Measurements from ENCODE around the gene YAP1. TPM values are rescaled to one million over a fixed set of nuclear protein-coding genes. Genes with fewer than 3 reads are reported as not detected.

The YAP1 gene
- total RNA-seq, 4 donors from 2014 or later = 130 to 203 (median 200) TPM

- Histone ChIP-seq H3K9me3 (peaks cover 0 to 40% (median 5%) of the 10 kb centered on the region in 4 donors), H3K4me1 (no peaks in the 10 kb centered on the region), H3K36me3 (no peaks in the 10 kb centered on the region), H3K27ac (no peak overlapping the region), H3K27me3 (no peaks in the 10 kb centered on the region), H3K4me3 (no peak overlapping the region)
- no peak for DNase-seq (ENCODE audit: low spot score in 2 of 2)
- WGBS, 2 donors = 89 to 90% methylated on average over 1 of the region's 1 CpG
- no peak for TF ChIP-seq POLR2A (IDR thresholded peaks at IDR 0.05)
- no peak for TF ChIP-seq EP300 (IDR thresholded peaks at IDR 0.05)
- TF ChIP-seq CTCF (IDR thresholded peaks at IDR 0.05) = no peak
Observed at GRCh38 chr11:102071497-102072472, 38.5 kb upstream of the YAP1 start.

GRCh38 chr11:102073253-102073652 lies 37.0 kb upstream of the YAP1 start:
- Histone ChIP-seq H3K27me3 (no peaks in the 10 kb centered on the region), H3K4me1 (no peaks in the 10 kb centered on the region), H3K9me3 (peaks cover 0 to 40% (median 5%) of the 10 kb centered on the region in 4 donors), H3K36me3 (no peaks in the 10 kb centered on the region), H3K4me3 (no peak overlapping the region), H3K27ac (no peak overlapping the region)
- 85 to 100% methylated on average over 2 of the region's 2 CpGs for WGBS, 2 donors
- no peak for DNase-seq (ENCODE audit: low spot score in 2 of 2)
- TF ChIP-seq POLR2A (IDR thresholded peaks at IDR 0.05) = no peak
- no peak for TF ChIP-seq EP300 (IDR thresholded peaks at IDR 0.05)
- no peak for TF ChIP-seq CTCF (IDR thresholded peaks at IDR 0.05)

GRCh38 chr11:102079625-102080024 lies 30.6 kb upstream of the YAP1 start:
- H3K9me3 ChIP-seq = no peaks in the 10 kb centered on the region
- H3K36me3 ChIP-seq = peaks cover 0 to 7% (median 0%) of the 10 kb centered on the region in 3 donors
- no peak overlapping the region for H3K27ac ChIP-seq
- H3K4me3 ChIP-seq = no peak overlapping the region
- TF ChIP-seq EP300 (IDR thresholded peaks at IDR 0.05) = no peak
- TF ChIP-seq POLR2A (IDR thresholded peaks at IDR 0.05) = no peak
- no peak for TF ChIP-seq CTCF (IDR thresholded peaks at IDR 0.05)
- DNase-seq (ENCODE audit: low spot score in 2 of 2) = no peak
- H3K4me1 ChIP-seq = no peaks in the 10 kb centered on the region
- no peaks in the 10 kb centered on the region for H3K27me3 ChIP-seq

- Histone ChIP-seq H3K27me3 (no peaks in the 10 kb centered on the region), H3K9me3 (no peaks in the 10 kb centered on the region), H3K27ac (no peak overlapping the region), H3K36me3 (peaks cover 0 to 7% (median 0%) of the 10 kb centered on the region in 3 donors), H3K4me1 (no peaks in the 10 kb centered on the region), H3K4me3 (no peak overlapping the region)
- no peak for DNase-seq (ENCODE audit: low spot score in 2 of 2)
- TF ChIP-seq EP300 (IDR thresholded peaks at IDR 0.05) (no peak), POLR2A (IDR thresholded peaks at IDR 0.05) (no peak), CTCF (IDR thresholded peaks at IDR 0.05) (no peak)
- 70 to 79% methylated on average over 7 of the region's 7 CpGs for WGBS, 2 donors
Observed at GRCh38 chr11:102081313-102081712, 28.9 kb upstream of the YAP1 start.

- 75 to 82% methylated on average over 7 of the region's 7 CpGs for WGBS, 2 donors
- H3K27me3 ChIP-seq = no peaks in the 10 kb centered on the region
- H3K4me3 ChIP-seq = no peak overlapping the region
- H3K27ac ChIP-seq = no peak overlapping the region
- TF ChIP-seq EP300 (IDR thresholded peaks at IDR 0.05) (no peak), CTCF (IDR thresholded peaks at IDR 0.05) (no peak), POLR2A (IDR thresholded peaks at IDR 0.05) (no peak)
- H3K36me3 ChIP-seq = no peaks in the 10 kb centered on the region
- DNase-seq (ENCODE audit: low spot score in 2 of 2) = no peak
- H3K4me1 ChIP-seq = no peaks in the 10 kb centered on the region
- H3K9me3 ChIP-seq = no peaks in the 10 kb centered on the region
Observed at GRCh38 chr11:102085864-102086551, 24.2 kb upstream of the YAP1 start.
